Dermis lymphatic vessel endothelial cell (primary cell): Measurements from ENCODE around the gene GPR45. TPM values are rescaled to one million over a fixed set of nuclear protein-coding genes. Genes with fewer than 3 reads are reported as not detected.

Source experiments
- total RNA-seq: library from RNA; depleted of rRNA; stranded (reverse); fragments of >200 nt; gene quantifications from 2 replicates; pipeline ENCODE4 v1.2.1, GENCODE V29; 2014

Gene GPR45, protein sequence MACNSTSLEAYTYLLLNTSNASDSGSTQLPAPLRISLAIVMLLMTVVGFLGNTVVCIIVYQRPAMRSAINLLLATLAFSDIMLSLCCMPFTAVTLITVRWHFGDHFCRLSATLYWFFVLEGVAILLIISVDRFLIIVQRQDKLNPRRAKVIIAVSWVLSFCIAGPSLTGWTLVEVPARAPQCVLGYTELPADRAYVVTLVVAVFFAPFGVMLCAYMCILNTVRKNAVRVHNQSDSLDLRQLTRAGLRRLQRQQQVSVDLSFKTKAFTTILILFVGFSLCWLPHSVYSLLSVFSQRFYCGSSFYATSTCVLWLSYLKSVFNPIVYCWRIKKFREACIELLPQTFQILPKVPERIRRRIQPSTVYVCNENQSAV
- total RNA-seq, result not detected in 2 replicates

DNA sequence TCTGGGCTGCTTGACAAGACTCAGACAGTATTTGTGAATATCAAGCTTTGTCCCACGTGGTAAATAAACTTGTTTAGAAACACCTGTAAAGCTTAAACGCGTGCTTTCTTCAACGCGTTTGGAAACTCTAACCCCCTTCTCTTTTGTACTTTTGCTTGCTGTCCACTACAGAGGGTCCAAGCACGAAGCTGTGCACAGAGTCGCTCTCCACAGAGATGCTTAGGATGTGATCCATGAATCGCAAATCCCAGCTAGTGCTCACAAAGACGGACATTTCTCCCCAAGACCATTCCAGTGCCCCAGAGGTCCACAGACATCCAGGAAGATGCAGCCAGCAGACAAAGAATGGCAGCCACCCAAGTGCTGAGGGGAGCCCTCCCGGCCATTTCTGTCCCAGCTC, at the start of gene GPR45:
Gene GPR45, plus strand, starts transcription at position 301 of the 400 bp plus-strand sequence. CDS start 116 bp downstream, outside the sequence.

Other genes with a start within 250 kb of the GPR45 start
- 13.9 and 25.4 TPM in 2 replicates for gene MRPS9, start 203.7 kb upstream of the GPR45 start, total RNA-seq
- gene TGFBRAP1, start 88.0 kb downstream of the GPR45 start, total RNA-seq, result 45.5 and 61.4 TPM in 2 replicates
- 13.3 and 20.1 TPM in 2 replicates for gene C2orf49, start 95.8 kb downstream of the GPR45 start, total RNA-seq
- gene FHL2, start 157.3 kb downstream of the GPR45 start, total RNA-seq, result 15.0 and 19.1 TPM in 2 replicates